GM21528 (cell line): ENCODE measurements around the gene ADSS1.
A peak's percentile ranks its signal among the peaks of the same experiment; 100 is the strongest.
"Not testable (repeated sequence)": the region's sequence is repeated elsewhere in the genome, so short reads cannot be mapped to it uniquely, and the experiment has no call there.

Source experiments
- ATAC-seq: cut with Tn5 transposase; IDR thresholded peaks from one replicate; pipeline ENCODE4 v1.9.1; 2021; ENCODE audit warnings: mild to moderate bottlenecking, moderate library complexity; ENCODE audit not compliant: unreplicated experiment, low FRiP score

Gene ADSS1

GRCh38 chr14:104743461-104744380 lies 19.7 kb downstream of the ADSS1 start:
- ATAC-seq: no peak

- no peak for ATAC-seq
Measured at GRCh38 chr14:104744484-104744883, 20.5 kb downstream of the ADSS1 start.

GRCh38 chr14:104745431-104745830 lies 21.4 kb downstream of the ADSS1 start:
- ATAC-seq: no peak

GRCh38 chr14:104746071-104746545 lies 22.1 kb downstream of the ADSS1 start:
- ATAC-seq: no peak

- ATAC-seq: no peak
Measured at GRCh38 chr14:104746934-104747481, 23.0 kb downstream of the ADSS1 start.

- no peak for ATAC-seq
Measured at GRCh38 chr14:104747876-104748275, 23.8 kb downstream of the ADSS1 start.

GRCh38 chr14:104749111-104749649 lies 25.2 kb downstream of the ADSS1 start:
- no peak for ATAC-seq

- no peak for ATAC-seq
Measured at GRCh38 chr14:104750056-104750752, 26.2 kb downstream of the ADSS1 start.

- ATAC-seq: not testable (repeated sequence)
Measured at GRCh38 chr14:104750753-104751057, 26.7 kb downstream of the ADSS1 start.

- no peak for ATAC-seq
Measured at GRCh38 chr14:104751539-104752422, 27.8 kb downstream of the ADSS1 start.

- ATAC-seq: peak; percentile 76
Measured at GRCh38 chr14:104752423-104752734, 28.4 kb downstream of the ADSS1 start.

GRCh38 chr14:104752735-104753527 lies 28.9 kb downstream of the ADSS1 start, which contains the start of gene SIVA1:
Gene SIVA1, plus strand, starts transcription at chr14:104753147. Its CDS starts 55 bp downstream, at chr14:104753202.
- ATAC-seq: peak; percentile 85

- ATAC-seq: no peak
Measured at GRCh38 chr14:104753528-104754212, 29.6 kb downstream of the ADSS1 start.

- no peak for ATAC-seq
Measured at GRCh38 chr14:104754213-104754851, 30.3 kb downstream of the ADSS1 start.

GRCh38 chr14:104755621-104756020 lies 31.6 kb downstream of the ADSS1 start:
- no peak for ATAC-seq

GRCh38 chr14:104756477-104757237 lies 32.6 kb downstream of the ADSS1 start:
- no peak for ATAC-seq

- no peak for ATAC-seq
Measured at GRCh38 chr14:104757238-104757585, 33.2 kb downstream of the ADSS1 start.
